WTC11 (cell line): ENCODE data around the gene PCBP3.

ENCODE experiments used
- CREM ChIP-seq: sonication (generic); formaldehyde crosslinking; IDR thresholded peaks from 2 replicates; pipeline ENCODE4 v1.8.1; 2022; ENCODE audit warnings: mild to moderate bottlenecking, missing genetic modification reagents, moderate library complexity
- CTCF ChIP-seq: fragments of 200-600 bp; IDR thresholded peaks from 2 replicates; pipeline ENCODE4 v1.8.0; 2022; ENCODE audit warnings: antibody characterized with exemption
- ELF4 ChIP-seq: sonication (generic); formaldehyde crosslinking; IDR thresholded peaks from 2 replicates; pipeline ENCODE4 v1.8.1; 2022; ENCODE audit warnings: low read depth, mild to moderate bottlenecking, moderate library complexity, missing genetic modification reagents
- ETV6 ChIP-seq: sonication (generic); formaldehyde crosslinking; IDR thresholded peaks from 2 replicates; pipeline ENCODE4 v1.8.1; 2022; ENCODE audit warnings: mild to moderate bottlenecking, missing genetic modification reagents
- MXD4 ChIP-seq: fragments of 250-450 bp; sonication (Bioruptor Pico); IDR thresholded peaks from 2 replicates; pipeline ENCODE4 v1.8.0; 2021; ENCODE audit warnings: mild to moderate bottlenecking, moderate library complexity, borderline replicate concordance
- NR3C1 ChIP-seq: sonication (generic); formaldehyde crosslinking; conservative IDR thresholded peaks from 2 replicates; pipeline ENCODE4 v1.8.1; 2023; ENCODE audit warnings: low read depth, mild to moderate bottlenecking, missing genetic modification reagents
- OVOL2 ChIP-seq: fragments of 250-450 bp; sonication (Bioruptor Pico); IDR thresholded peaks from 2 replicates; pipeline ENCODE4 v1.9.0; 2021; ENCODE audit warnings: mild to moderate bottlenecking, borderline replicate concordance
- SMAD4 ChIP-seq: sonication (generic); formaldehyde crosslinking; IDR thresholded peaks from 2 replicates; pipeline ENCODE4 v1.8.0; 2022; ENCODE audit warnings: mild to moderate bottlenecking, missing genetic modification reagents
- SP1 ChIP-seq: sonication (generic); formaldehyde crosslinking; conservative IDR thresholded peaks from 2 replicates; pipeline ENCODE4 v1.8.1; 2022; ENCODE audit warnings: missing genetic modification reagents
- USF2 ChIP-seq: sonication (generic); formaldehyde crosslinking; IDR thresholded peaks from 2 replicates; pipeline ENCODE4 v1.8.1; 2023; ENCODE audit warnings: mild to moderate bottlenecking, missing genetic modification reagents, moderate library complexity
- ZBTB43 ChIP-seq: sonication (generic); formaldehyde crosslinking; IDR thresholded peaks from 2 replicates; pipeline ENCODE4 v1.8.1; 2023; ENCODE audit warnings: mild to moderate bottlenecking, missing genetic modification reagents

- TF ChIP-seq CTCF (no peak), SP1 (CRISPR knock-in tag) (no peak), USF2 (CRISPR knock-in tag) (no peak), OVOL2 (CRISPR knock-in tag) (no peak), CREM (CRISPR knock-in tag) (no peak), ETV6 (no peak), NR3C1 (no peak), ELF4 (no peak), SMAD4 (CRISPR knock-in tag) (no peak), MXD4 (no peak), ZBTB43 (no peak)
These were observed 165.9 kb downstream of the PCBP3 start for GRCh38 chr21:45809421-45809820.
